ENCODE results near the gene ANO1.
"Not testable (repeated sequence)": the region's sequence is repeated elsewhere in the genome, so short reads cannot be mapped to it uniquely, and the experiment has no call there.

The ANO1 gene

DNA sequence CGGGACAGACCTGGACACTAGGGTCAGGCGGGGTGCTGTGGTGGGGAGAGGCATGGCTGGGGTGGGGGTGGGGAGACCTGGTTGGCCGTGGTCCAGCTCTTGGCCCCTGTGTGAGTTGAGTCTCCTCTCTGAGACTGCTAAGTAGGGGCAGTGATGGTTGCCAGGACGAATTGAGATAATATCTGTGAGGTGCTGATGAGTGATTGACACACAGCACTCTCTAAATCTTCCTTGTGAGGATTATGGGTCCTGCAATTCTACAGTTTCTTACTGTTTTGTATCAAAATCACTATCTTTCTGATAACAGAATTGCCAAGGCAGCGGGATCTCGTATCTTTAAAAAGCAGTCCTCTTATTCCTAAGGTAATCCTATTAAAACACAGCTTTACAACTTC lies 128.9 kb downstream of the ANO1 start:
- no peak overlapping the region for H3K4me3 ChIP-seq (ENCODE audit: low read depth, low read length)
- TF ChIP-seq, protein P1, sequence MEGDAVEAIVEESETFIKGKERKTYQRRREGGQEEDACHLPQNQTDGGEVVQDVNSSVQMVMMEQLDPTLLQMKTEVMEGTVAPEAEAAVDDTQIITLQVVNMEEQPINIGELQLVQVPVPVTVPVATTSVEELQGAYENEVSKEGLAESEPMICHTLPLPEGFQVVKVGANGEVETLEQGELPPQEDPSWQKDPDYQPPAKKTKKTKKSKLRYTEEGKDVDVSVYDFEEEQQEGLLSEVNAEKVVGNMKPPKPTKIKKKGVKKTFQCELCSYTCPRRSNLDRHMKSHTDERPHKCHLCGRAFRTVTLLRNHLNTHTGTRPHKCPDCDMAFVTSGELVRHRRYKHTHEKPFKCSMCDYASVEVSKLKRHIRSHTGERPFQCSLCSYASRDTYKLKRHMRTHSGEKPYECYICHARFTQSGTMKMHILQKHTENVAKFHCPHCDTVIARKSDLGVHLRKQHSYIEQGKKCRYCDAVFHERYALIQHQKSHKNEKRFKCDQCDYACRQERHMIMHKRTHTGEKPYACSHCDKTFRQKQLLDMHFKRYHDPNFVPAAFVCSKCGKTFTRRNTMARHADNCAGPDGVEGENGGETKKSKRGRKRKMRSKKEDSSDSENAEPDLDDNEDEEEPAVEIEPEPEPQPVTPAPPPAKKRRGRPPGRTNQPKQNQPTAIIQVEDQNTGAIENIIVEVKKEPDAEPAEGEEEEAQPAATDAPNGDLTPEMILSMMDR (IDR thresholded peaks at IDR 0.05; ENCODE audit: borderline replicate concordance, insufficient read depth, low read depth, low read length) = no peak

- TF ChIP-seq, protein P1 (IDR thresholded peaks at IDR 0.05; ENCODE audit: borderline replicate concordance, insufficient read depth, low read depth, low read length) = no peak
- H3K4me3 ChIP-seq (ENCODE audit: low read depth, low read length) = no peak overlapping the region
These were observed 129.5 kb downstream of the ANO1 start for GRCh38 chr11:70207531-70208131.

GRCh38 chr11:70209391-70209912 lies 131.3 kb downstream of the ANO1 start:
- TF ChIP-seq, protein P1 (IDR thresholded peaks at IDR 0.05; ENCODE audit: borderline replicate concordance, insufficient read depth, low read depth, low read length) = no peak
- H3K4me3 ChIP-seq (ENCODE audit: low read depth, low read length) = no peak overlapping the region

DNA sequence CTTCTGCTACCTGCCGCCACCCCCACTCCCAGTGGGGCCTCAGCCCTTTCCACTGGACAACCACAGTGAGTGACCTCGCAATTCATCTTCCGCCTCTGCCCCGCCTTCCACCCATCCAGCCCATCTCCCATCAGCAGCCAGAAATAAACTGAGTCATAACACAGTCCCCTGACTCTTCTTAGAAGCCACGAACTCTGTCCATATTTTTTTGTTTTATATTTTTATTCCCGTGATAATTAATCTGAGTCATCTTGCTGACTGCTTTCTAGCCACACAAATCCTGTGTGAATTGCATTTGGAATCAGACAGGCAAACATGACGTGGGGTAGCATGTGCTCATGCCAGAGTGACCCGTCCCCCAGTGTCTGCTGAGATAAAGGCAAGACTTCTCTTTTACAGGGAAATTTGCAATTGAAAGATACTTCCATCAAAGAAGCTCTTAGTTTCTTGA lies 132.0 kb downstream of the ANO1 start:
- TF ChIP-seq, protein P1 (IDR thresholded peaks at IDR 0.05; ENCODE audit: borderline replicate concordance, insufficient read depth, low read depth, low read length) = no peak
- H3K4me3 ChIP-seq (ENCODE audit: low read depth, low read length) = no peak overlapping the region

- H3K4me3 ChIP-seq (ENCODE audit: low read depth, low read length) = no peak overlapping the region
- TF ChIP-seq, protein P1 (IDR thresholded peaks at IDR 0.05; ENCODE audit: borderline replicate concordance, insufficient read depth, low read depth, low read length) = no peak
These were observed 132.4 kb downstream of the ANO1 start for GRCh38 chr11:70210530-70210929.

DNA sequence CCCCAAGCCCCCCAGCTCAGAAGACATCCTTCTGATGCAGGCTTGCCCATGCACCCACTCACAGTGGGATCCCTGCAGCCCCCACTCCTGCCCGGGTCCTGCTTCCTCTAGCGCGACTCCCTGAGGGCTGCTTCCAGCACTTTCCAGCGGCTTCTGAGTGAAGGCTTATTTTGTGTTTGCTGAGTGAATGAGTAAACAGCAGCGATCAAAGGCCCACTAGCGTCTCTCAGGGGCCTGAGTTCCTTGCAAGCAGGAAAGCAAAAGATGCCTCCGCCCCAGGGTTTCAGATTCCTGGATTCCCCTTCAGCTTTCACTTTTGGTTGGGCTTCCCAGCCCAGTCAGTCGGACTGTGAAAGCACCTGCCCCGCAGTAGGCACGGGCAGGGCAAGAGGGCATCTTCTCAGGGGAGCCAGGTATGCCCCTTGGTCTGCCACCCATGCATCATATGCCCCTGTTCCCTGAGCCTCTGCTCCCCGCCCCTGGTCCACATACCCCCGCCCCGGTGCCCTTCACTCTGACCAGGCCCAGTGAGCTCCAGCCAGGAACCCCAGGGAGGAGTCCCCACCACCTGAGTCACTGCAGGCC lies 134.2 kb downstream of the ANO1 start:
- no peak overlapping the region for H3K4me3 ChIP-seq (ENCODE audit: low read depth, low read length)
- TF ChIP-seq, protein P1 (IDR thresholded peaks at IDR 0.05; ENCODE audit: borderline replicate concordance, insufficient read depth, low read depth, low read length) = no peak

DNA sequence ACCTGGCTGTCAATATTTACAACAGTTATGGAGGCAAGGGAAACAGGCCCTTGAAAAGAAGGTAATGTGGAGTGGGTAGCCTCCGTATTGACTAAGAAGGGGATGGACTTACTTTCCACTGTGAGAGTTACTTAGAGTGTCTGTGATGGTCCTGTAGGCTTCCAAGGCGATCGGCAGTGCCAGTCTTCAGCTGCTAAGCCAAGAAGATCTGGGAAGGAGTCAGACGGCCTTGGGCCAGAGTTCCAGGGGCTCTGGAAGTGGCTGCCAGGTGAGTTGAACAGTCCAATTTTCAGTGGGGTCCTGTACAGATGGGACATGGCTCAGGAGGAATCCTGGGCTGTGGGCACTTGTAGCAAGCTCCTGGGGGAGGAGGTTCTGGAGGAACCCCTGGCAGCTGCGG lies 139.3 kb downstream of the ANO1 start:
- not testable (repeated sequence) for H3K4me3 ChIP-seq (ENCODE audit: low read depth, low read length)

GRCh38 chr11:70218076-70218475 lies 140.0 kb downstream of the ANO1 start:
- H3K4me3 ChIP-seq (ENCODE audit: low read depth, low read length) = not testable (repeated sequence)

Measured in GM12875 (cell line).